Left colon (tissue), 2 donors: ENCODE results near the gene FMNL2. TPM values are rescaled to one million over a fixed set of nuclear protein-coding genes. Genes with fewer than 3 reads are reported as not detected.
A peak's percentile ranks its signal among the peaks of the same experiment; 100 is the strongest.

Source experiments
- ATAC-seq: fragments of 200-7000 bp; cut with Tn5 transposase; one replicate; pipeline ENCODE4 v1.9.1; 2020; ENCODE audit warnings: mild to moderate bottlenecking, moderate library complexity
- DNase-seq, 2 donors: peaks; one replicate each; pipeline ENCODE4 v3.0.0-alpha.2; 2020
- intact Hi-C, 2 donors: fragments of 100-400 bp; cut with DNase I in 1 of 2; cut with micrococcal nuclease in 1 of 2; formaldehyde crosslinking; loops; one replicate each; pipeline versions ENCODE4 v1.11.2 to v1.14.0; 2022; cut with DNase I, micrococcal nuclease
- total RNA-seq, 2 donors: library from RNA; stranded (reverse); fragmentation: NEBNext Ultra II Directional; extraction: Animal tissue kit (Norgen Biotek cat#: 25700); gene quantifications; one replicate each; pipeline ENCODE4 v1.2.1, GENCODE V29; 2021
- donor health status: DM: no; HTN: no; CAD: no.
- donor health status: DM: yes; HTN: yes; CAD: no.

Gene FMNL2
- total RNA-seq, 2 donors from 2014 or later = 14.8 to 14.9 TPM

DNA sequence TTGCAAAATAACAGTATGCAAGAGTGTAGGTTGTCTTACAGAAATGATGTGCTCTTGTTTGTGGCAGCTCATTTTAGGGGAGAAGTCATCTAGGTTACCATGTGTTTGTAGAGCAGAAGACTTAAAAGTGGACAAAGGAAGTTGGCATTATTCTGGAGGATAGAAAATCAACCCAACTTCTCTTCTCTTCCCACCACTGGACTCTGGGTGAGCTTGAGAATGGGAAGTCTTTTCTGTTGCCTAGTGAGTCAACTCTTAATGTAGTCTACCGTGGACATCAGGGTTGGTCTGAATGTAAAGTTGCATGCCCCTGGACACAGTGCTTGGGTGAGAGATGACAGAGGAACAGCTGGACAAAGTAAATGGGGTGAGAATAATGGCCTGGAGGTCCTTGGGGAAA, 98.3 kb downstream of the FMNL2 start:
- DNase-seq (no peak), ATAC-seq (no peak)
- intact Hi-C loops = no loop called here

DNA sequence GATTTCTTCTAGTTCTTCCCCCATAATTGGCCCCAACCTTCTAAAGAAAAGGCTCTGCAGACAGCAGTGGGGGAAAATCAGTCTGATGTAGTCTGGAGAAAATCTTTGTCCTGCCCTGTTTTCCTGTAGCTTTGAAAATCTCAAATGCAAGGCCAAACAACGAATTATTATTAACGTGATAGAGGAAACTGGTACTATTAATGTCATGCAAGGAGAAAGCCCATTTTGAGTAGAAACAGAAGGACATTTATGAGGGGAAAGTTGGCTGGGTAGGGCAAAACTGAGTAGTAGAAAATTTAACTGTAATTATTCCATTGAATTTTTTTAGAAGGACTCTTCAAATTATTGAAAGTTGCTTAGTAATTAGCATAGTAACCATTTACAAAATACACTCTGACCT, 98.8 kb downstream of the FMNL2 start:
- DNase-seq (no peak), ATAC-seq (no peak)
- intact Hi-C loops = no loop called here

DNA sequence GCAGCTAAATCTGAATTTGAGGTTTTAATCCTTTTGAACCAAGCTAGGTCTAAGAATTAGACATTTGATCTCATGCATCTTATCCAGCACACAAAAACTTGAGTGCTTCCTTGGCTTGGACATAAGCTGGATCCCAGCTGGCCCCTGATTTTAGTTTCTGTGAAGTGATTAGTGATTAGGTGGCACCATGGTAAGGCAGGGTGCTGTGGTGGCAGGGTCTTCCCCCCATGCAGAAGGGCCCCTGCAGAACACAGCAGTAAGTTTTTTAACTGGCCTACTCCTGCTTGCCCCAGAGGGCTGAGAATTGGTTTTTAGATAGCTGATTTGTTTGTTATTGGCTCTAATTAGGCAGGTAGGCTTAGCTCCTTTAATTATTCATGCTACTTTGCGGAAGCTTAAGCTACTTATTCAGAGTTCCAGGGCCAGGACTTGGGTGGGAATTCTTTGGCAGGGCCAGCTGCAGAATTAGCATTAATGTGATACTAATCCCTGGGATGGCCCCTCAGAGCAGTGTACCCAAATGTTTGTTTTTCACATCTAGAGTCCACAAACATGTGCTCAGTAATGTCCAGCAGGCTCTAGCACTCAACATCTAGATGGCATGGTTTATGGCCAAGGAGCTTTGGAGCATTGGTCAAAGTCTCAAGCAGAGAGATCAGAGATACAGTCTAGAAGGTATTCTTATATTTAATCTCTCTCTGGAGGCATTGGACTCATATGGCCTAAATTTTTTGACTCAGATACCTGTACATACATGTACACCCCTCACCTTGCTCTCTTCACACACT, 99.6 kb downstream of the FMNL2 start:
- ATAC-seq = peak; percentile 50
- no peak for DNase-seq
- intact Hi-C loops = no loop called here

DNA sequence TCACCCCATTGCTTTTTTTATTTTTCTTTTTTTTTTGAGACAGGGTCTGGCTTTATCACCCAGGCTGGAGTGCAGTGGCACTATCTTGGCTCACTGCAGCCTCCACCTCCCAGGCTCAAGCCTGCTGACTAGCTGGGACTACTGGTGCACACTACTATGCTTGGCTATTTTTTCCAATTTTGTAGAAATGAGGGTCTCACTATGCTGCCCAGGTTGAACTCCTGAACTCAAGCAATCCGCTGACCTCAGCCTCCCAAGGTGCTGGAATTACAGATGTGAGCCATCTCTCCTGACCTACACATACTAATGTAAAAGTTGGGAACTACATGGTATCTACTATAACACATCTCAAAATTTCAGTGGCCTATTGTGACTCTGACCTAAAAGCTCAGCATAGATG, 101.2 kb downstream of the FMNL2 start:
- ATAC-seq (no peak), DNase-seq (no peak)
- intact Hi-C loops = no loop called here

DNA sequence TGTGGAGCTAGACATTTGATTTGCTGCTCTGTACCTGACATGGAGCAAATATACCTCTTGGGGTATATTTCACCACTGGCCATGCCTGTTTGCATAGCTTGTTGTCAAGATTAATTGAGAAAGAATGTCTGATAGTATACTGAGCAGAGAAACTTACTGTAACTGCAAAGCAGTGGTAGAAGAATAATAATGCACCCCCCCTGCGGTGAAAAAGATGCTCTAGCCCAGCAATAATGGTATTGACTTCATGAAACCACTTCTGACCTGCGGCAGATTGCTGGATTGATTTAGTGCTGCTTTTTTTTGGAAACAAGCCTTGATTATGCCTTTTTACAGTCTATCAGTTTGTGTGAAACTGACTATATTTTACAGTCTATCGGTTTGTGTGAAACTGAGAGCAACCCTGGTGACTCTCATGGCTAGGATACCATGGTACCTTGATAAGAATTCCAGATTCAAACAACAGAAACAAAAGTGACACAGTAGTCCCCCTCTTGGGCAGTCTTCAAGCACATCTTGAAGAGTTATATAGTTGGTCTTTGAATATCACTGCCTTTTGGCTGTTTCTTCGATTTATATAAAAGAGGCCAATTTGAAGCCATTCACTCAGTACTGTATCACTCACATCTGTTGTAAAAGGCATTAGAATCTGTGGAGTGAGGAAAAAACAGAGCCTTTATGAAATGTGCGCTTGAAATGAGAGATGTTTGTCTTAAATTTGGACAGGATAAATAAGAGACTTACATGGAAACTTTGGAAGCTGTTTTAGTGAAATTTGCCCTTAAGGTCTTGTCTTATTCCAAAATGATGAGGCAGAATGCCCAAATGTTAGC, 102.5 kb downstream of the FMNL2 start:
- intact Hi-C loops = no loop called here
- DNase-seq (no peak), ATAC-seq (no peak)

DNA sequence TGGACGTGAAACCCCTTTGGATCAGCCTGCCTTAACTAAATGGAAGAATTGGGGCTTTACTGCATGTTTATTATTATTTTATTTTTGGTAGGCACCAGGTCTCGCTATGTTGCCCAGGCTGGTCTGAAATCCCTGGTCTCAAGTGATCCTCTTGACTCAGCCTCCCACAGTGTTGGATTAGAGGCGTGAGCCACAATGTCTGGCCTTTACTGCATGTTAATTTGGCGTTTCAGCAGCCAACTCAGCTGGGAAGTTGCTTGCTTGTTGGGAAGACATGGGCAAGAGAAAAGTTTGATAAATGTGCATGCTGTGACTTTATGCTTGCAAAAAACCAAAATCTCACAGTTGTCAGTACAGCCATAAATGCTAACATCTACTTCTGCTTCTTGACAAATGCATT, 105.1 kb downstream of the FMNL2 start:
- intact Hi-C loops = no loop called here
- ATAC-seq = no peak
- no peak for DNase-seq

DNA sequence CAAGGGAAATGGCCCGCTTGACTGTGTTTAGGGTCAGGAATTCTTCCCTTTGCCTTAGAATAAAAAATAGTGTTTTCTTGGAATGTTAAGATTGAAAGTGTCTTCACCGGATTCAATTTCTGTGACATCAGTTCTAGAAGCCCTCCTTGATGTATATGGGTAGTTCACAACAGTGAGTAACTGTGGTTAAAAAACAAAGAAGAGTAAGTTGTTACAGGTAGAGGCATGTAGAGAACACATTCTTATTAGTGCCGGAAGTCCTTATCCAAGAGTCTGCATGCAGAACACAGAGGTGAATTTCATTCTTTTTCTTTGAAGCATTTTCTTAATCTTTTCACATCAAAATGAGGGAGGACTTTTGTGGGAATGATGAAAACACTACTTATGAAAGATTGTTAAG, 105.5 kb downstream of the FMNL2 start:
- intact Hi-C loops = no loop called here
- ATAC-seq (no peak), DNase-seq (no peak)

DNA sequence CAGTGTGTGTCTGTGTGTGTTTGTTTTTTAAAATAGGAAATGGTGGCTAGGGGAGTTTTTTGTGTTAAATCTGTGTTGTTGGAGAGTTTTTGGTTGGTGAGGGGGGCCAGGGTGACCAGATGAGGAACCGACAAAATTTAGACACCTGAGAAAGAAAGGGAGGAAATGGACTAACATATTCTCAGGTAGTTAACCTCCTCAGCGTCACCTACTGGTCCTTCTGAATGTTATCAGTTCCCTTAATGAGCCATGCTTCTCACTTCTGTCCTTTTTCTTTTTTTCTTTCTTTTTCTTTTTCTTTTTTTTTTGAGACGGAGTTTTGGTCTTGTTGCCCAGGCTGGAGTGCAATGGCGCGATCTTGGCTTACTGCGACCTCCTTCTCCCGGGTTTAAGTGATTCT, 107.0 kb downstream of the FMNL2 start:
- intact Hi-C loops = no loop called here
- DNase-seq (no peak), ATAC-seq (no peak)

DNA sequence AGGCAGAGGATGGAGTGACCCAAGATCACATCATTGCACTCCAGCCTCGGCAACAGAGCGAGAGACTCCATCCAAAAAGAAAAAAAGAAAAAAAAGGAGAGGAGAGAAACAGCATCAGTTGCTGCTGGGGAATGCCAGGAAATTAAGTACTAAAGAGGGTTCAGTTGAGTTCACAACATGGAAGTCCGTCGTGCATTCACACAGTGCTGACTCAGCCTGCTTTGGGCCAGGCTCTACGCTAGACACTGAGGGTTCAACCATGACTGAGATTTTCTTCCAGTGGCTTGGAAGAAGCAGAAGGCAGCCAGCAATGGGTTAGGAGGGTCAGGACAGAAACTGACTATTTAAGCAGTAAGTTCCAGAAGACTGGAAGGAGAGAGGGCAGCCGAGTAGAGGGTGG, 108.8 kb downstream of the FMNL2 start:
- DNase-seq = no peak
- ATAC-seq = no peak
- intact Hi-C loops = no loop called here

DNA sequence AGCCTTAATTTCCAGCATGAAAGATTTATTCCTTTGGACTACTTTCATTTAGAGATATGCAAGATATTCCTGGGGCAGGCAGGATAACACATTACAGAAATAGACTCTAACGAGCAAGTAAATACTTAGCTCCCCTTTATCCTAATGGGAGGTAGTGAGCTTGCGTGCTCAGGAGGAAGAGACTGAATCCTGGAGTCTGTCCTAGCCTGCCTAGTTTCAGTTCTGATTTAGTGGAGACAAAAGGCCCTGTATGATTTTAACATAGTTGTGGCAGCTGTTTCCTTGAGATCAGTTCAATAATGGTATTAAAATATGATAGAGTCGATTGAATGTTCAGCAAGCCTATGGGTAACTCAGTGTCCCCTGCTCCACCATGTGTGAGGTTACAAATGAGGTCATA, 109.5 kb downstream of the FMNL2 start:
- intact Hi-C loops = no loop called here
- no peak for DNase-seq
- no peak for ATAC-seq

DNA sequence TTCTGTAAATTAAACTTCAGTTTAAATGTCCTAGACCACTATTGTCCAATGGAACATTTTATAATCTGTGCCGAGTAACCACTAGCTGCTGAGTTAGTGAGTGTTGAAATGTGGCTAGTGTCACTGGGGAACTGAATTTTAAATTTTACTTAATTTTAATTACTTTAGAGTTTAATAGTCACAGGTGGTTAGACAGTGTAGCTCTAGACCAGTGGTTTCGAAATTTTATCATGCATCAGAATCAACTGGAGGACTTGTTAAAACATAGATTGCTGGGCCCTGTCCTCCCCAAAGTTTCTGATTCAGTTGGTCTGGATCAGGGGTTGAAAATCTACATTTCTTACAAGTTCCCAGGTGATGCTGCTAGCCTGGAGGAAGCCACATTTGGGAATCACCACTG, 110.4 kb downstream of the FMNL2 start:
- DNase-seq (no peak), ATAC-seq (no peak)
- intact Hi-C loops = no loop called here

DNA sequence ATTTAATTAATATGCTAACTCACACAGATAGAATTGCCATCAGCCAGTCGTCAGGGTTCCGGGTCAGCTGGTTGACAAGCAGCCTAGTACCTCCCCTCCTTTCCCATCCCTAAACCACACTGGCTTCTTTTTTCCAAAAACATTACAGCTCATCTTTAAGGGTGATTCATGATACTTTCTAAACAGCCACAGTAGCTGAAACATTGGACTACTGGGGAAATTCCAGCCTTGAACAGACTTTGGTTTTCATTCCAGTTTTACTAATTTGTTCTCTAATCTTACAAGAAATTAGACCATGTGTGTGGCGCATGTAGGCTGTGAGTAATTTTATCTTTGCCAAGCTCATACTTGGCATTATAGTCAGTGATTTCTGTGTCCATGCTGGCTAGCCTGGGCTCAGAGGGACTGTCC, 110.8 kb downstream of the FMNL2 start:
- intact Hi-C loops = no loop called here
- DNase-seq (no peak), ATAC-seq (no peak)

DNA sequence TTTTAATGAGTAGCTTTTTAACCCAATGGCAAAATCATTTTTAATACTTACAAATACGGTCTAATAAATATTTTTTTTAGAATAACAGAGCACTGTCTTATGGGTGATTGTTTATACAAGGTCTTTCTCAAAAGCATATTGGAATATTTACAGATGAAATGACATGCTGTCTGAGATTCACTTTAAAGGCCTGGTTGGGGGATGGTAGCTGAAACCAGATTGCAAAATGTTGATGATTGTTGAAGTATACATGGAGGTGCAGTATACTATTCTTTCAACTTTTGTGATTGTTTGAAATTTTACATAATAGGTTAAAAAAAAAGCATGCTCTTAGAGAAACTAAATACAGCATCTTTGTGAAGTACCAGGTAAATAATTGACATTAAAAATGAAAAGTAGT, 111.2 kb downstream of the FMNL2 start:
- intact Hi-C loops = no loop called here

DNA sequence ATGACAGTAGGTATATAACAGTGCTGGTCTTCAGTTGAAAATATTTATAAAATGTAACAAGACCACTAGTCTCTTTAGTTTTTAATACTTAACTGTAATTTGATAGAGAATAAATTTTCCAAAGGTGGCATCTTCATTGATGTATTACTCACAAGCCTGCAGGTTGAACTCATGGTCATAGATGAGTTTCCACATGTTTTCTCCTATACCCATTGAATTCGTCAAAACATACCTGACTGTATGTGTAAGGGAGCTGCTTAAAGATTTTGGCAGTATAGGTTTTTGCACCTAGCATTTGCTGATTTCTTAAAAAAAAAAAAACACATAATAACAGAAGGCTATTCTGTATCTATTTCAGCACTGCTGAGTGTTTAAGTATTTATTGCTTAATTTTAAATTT, 112.9 kb downstream of the FMNL2 start:
- ATAC-seq = no peak
- no peak for DNase-seq
- intact Hi-C loops = no loop called here

More for the DNA sequence above, 111.2 kb downstream of the FMNL2 start:
- DNase-seq (no peak), ATAC-seq (no peak)

DNA sequence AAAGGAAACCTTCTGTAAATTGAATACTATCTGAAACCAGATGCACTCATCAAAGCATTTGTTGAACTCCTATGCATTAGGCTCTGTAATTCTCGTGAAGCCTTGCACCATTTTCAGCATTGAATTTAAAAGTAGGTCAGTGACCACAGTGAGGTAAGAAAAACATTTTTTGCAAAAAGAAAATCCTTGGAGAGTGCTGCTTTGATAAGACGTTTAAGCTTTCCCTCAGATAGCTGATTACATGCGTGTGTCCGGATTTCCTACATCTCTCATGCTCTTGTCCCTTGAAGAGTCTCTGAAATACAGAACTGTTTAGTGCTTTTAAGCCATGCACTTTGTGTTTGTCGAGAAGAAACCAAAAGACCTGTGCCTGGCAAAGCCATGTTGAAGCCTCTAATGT, 113.6 kb downstream of the FMNL2 start:
- no peak for ATAC-seq
- intact Hi-C loops = no loop called here
- no peak for DNase-seq

DNA sequence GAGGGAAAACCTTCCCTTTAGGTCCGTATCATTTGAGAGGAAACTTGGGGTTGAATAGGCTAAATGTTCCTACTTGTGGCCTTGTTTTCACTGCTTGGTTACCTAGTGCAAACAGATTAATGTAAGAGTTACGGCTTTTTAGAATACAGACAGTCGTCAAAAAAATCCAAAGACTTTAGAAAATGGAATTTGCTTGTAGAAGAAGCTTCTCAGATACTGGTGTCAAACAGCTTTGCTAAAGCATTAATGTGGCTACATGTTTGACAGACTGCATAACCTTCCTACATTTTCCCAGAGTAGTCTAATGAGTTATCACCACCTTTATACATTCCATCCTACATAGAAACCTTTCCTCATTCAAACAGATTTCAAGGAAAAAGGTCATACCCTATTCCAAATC, 114.6 kb downstream of the FMNL2 start:
- no peak for DNase-seq
- ATAC-seq = no peak
- intact Hi-C loops = no loop called here

DNA sequence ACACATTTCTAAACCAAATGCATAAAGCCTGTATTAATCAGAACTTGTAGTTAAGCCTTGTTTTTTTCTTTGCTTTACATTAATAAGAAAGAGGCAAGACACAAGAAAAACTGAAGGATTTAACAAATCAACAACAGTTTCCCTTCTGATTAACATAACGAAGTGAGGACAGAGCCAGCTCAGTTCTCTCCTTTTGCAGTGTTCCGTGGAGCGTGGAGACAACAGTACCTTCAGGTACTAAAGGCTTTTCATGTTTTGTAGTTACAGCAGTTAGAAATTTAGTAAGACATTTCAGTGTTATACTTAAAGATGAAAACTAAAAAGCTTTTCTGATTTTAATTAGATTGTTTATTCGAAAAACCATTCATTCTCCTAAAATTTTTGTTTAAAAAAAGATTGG, 115.2 kb downstream of the FMNL2 start:
- DNase-seq (no peak), ATAC-seq (no peak)
- intact Hi-C loops = no loop called here

DNA sequence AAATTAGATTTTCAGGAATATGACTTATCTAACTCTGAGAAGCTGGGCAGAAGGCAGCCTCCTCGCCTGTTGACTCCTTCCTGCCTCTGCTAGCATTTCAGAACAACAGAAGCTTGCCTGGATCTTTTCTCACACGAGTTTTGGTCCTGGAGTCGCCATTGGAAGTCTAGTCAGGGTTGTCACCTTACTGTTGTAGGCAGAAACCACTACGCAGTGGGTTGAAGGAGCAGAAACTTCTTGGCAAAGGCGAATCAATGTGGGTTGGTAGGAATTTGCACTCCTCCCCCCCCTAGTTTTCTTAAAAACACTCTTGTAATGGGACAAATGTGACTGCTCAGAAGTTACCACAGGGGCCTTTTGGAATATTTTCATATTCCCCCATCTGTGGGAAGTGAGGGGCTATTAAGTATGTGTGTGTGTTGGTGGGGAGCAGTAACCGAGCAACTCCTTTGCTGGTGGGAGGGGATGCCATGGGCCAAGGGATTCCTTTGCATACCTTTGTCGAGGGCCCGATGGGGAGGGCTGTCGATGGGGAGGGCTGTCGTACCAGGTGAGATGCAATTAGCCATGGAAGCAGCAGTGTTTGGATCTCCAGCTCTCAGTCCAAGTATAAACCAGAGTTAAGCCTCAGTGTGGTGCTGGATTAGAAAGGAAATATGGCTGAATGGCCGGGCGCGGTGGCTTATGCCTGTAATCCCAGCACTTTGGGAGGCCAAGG, 117.4 kb downstream of the FMNL2 start:
- DNase-seq = no peak
- intact Hi-C loops = no loop called here
- no peak for ATAC-seq

DNA sequence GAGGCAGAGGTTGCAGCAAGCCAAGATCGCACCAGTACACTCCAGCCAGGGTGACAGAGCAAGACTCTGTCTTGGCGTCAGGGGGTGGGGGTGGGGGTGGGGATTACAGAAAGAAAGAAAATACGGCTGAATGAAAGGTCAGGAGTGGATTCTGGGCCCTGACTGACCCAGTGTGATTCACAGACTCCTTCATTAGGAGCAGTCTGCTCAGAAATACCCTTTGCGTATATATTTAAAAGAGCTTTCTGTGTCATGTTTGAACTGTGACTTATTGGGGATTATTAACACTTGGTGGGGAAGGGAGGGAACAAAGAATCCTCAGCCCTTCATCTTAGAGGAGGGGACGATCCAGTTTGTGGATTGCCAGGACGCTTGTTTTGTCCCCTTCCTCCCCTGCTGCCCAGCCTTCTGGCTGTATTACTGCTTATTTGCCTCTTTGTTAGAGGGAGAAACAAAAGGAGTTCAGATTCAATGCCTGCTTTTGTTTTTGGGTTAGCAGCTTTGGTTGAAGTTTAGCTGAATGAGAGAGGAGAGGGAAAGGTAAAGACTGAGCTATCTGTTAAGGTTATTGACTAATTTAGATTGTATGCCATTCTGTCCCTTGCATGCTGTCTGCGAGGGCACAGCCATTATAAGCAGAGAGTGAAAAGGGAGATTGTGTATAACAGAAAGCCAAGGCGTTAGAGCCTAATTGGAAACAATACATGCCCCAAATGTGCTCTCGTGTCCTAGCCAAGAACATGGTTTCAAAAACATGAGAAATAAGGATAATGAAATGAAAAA, 118.3 kb downstream of the FMNL2 start:
- intact Hi-C loops = no loop called here
- DNase-seq = no peak
- ATAC-seq = no peak
